NOMO-1 treated with dmso at 0.1 percent for 144 hours (cell line): ENCODE data around the gene MIER1.
"Not testable (repeated sequence)": the region's sequence is repeated elsewhere in the genome, so short reads cannot be mapped to it uniquely, and the experiment has no call there.

Experiments used
- DNase-seq: peaks from one replicate; lab custom pipeline; 2025; ENCODE audit not compliant: unreplicated experiment; lab: John Stamatoyannopoulos, UW

Gene MIER1

DNA sequence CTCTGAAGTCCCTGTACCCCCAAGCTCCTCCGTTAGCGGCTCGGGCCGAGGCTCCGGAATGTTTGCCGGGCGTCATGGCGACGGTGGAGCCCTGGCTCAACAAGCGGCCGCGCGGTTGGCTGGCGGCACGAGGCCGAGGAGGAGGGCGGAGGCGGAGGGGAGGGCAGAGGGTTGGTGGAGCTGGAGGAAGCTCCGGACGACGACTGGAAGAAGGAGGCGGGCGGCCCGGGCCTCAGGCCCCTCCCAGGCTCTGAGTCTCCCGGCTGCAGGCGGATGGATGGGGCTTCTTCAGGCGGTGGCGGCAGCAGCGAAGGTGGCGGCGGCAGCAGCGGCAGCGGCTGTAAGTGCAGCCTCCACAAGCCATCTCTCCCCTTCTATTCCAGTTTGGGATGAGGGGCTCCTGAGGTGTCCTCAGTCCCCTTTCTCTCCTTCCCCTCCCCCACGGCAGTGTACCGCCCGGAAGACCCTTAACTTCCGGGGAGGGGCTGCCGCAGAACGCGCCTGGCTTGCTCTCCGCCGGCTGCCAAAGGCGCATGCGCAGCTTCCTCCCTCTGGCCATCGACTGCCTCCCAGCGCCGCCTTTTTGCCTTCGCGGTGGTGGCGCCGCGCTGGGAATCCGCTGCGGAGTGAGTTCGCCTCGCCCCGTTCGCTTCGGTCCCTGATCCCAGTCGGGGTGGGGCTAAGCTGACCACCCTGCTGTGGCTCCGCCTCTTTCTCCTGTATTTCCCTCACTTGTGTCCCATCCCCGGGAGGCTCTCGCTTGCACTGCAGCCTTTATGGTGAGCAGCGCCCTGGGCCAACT, at the start of gene MIER1, which contains the start of gene DNAI4:
Gene MIER1, plus strand, starts transcription at position 235 of the 802 bp plus-strand sequence. Its CDS starts 39 bp downstream, at position 274.
Gene DNAI4, minus strand, starts transcription at position 101 of the 802 bp plus-strand sequence. Its CDS starts 25 bp downstream, at position 76.
- peak; percentile 97 for DNase-seq

- no peak for DNase-seq
Measured at GRCh38 chr1:66876664-66877063, 48.1 kb upstream of the MIER1 start.

GRCh38 chr1:66889030-66889429, 35.8 kb upstream of the MIER1 start:
- no peak for DNase-seq

GRCh38 chr1:66890621-66891020, 34.2 kb upstream of the MIER1 start:
- no peak for DNase-seq

DNA sequence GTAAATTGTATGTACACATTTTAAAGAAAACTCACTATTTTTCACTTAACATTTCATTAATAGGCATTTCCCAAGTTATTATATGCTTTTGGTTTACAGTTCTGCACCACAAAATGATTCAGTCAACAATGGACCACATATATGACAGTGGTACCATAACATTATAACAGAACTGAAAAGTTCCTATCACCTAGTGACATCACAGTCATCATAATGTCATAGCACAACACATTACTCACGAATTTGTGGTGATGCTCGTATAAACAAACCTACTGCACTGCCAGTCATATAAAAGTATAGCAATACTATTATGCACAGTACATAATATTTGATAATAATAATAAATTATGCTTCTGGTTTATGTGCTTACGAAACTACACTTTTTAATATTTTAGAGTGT, 31.1 kb upstream of the MIER1 start:
- DNase-seq = no peak

DNA sequence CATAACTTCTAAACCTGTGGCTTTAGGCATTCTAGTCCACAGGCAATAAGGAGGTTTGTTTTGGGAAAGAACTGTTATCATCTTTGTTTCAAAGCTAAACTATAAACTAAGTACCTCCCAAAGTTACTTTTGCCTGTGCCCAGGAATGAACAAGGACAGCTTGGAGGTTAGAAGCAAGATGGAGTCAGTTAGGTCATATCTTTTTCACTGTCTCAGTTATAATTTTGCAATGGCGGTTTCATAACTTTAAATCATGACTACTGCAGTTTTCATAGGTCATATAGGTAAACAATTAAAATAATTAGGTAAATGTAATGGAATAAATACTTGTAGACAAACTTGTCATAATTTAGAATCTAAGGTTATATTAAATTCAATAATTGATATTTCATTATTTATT, 9.6 kb upstream of the MIER1 start:
- DNase-seq = not testable (repeated sequence)

DNA sequence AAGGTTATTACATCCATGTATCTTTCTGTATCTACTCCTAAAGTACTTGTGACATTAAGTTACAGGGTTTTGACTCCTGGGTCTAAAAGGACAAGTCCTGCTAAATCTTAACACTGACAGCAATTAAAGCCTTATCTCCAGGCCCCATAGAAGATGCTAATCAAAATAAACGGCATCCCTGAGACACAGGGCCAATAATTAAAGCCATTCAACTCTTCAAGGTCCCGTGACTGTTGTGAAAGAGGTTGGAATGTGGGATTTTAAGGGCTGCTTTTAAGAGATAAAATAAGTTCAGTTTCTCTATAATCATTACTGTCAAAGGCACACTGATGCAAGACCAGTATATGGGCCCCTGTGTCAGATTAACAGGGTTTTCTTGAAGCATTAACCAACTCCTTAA, 8.5 kb upstream of the MIER1 start:
- no peak for DNase-seq

DNA sequence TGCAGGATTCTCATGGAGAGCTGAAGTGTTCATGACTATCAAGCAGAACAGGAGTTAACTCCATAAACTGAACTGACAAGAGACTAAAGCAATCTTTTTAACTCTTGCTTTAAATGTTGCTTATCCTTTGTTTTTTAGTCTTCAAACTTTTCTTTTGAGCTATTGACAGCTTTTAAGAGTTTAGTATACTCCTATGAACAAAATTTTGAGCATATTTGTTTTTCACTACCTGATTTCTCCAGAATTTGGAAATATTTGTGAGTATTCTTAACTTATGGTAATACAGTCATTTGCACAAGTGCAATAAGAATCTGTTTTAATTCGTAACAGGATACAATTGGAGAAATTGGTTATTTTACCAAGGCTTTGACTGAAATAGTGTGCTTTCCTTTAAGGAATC, 7.3 kb upstream of the MIER1 start:
- DNase-seq = no peak

DNA sequence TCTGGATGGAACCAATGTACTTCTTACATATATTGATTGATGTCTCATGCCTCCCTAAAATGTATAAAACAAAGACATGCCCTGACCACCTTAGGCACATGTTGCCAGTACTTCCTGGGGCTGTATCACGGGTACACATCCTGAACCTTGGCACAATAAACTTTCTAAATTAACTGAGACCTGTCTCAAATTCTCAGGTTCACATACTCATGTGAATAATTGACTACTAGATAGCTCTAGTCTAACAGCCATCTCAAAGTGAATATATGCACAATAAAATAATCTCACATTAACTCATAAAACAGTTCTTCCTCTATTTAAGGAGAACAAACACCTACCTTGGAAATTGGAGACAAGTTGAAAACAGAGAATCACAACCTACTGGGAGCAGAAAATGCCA, 5.7 kb upstream of the MIER1 start:
- no peak for DNase-seq

DNA sequence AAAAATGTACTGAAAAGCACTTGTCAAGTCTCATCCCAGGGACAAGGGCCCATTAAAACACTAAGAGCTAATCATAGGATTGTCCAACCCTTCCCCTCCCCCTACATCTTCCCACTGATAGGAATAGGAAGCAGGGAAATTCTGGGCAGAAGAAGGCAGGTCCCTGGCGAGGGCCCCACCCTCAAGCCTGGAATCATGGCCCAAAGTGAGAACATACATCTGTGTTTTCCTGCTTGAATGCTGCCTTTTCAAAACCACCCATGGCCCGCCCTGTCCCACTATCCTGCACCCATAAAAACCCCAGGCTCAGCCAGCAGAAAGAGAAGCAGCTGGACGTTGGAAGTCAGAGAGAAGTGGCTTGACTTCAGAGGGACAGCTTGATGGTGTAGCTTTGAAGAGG, 5.0 kb upstream of the MIER1 start:
- DNase-seq = no peak

- DNase-seq = no peak
Measured at GRCh38 chr1:66920543-66920942, 4.2 kb upstream of the MIER1 start.

DNA sequence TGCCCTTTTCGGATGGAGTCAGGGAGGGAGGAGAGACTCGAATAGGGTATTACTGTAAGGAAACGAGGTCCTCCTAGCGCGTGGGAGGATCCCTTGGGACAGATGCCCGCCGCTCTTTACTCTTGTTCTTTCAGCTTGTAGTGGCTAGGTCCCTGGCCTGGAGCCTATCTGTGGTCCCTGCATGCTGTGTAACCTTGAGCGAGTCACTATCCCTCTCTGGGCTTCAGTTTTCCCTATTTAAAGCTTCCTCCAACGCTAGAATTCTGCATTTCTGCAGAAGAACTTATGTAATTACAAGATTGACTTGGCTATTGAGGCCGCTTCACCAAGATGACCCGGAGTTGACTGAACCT, 744 bp downstream of the MIER1 start:
- DNase-seq = no peak

DNA sequence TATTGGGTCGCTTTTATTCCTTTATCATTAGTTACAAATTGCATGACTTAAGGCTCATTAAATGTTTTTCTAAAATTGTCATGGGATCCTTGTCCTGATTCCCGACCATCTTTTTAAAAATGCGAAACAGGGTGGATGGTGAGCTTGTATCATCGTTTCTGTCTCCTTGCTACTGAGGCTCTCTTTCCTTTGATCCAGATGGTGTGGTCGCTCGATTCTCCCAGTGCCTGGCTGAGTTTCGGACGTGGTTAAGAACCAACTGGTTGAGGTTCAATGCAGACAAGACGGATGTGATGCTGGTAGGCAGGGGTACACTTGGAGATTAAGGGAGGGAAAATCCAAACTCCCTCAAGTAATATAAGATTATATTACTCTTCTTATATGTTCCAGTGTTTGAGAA, 1.2 kb downstream of the MIER1 start:
- no peak for DNase-seq

- DNase-seq = no peak
Measured at GRCh38 chr1:66927528-66927927, 2.7 kb downstream of the MIER1 start.

DNA sequence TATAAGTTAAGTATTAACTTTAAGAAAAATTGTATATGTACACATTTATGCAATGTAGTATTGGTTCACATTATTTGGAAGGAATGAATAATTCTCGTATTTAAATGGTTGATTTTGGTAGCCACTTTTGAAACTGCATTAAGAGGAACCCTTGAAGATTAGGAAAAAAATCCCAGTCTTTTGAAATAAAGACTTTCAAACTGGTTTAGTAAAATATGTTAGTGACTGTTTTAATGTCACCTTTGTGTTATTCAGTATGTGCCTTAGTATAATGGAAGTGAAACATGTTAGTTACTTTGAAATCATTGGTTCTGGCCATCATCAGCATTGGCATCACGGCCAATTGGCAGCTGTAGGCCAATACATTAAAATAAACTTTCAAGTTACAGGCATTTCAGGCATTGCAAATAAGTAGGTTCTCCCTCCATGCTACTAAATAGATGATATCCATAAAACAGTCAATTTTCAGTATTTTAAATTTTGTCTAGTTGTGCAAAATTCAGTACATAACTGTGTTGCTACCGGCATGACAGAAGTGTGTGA, 4.4 kb downstream of the MIER1 start:
- no peak for DNase-seq

DNA sequence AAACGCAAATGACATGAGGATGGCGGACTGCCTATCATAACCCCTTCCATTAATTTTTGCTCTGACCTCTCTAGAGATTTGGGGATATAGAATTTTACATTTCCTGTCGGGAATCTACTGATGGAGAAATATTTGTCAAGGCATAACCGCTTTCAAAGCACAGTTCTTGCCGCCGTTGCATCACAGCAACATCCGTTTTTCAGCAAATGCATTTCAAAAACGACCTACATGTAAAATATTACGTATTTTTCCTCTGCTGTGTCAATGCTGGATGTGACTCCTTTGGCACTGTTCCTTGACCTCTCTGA, 4.9 kb downstream of the MIER1 start:
- no peak for DNase-seq

DNA sequence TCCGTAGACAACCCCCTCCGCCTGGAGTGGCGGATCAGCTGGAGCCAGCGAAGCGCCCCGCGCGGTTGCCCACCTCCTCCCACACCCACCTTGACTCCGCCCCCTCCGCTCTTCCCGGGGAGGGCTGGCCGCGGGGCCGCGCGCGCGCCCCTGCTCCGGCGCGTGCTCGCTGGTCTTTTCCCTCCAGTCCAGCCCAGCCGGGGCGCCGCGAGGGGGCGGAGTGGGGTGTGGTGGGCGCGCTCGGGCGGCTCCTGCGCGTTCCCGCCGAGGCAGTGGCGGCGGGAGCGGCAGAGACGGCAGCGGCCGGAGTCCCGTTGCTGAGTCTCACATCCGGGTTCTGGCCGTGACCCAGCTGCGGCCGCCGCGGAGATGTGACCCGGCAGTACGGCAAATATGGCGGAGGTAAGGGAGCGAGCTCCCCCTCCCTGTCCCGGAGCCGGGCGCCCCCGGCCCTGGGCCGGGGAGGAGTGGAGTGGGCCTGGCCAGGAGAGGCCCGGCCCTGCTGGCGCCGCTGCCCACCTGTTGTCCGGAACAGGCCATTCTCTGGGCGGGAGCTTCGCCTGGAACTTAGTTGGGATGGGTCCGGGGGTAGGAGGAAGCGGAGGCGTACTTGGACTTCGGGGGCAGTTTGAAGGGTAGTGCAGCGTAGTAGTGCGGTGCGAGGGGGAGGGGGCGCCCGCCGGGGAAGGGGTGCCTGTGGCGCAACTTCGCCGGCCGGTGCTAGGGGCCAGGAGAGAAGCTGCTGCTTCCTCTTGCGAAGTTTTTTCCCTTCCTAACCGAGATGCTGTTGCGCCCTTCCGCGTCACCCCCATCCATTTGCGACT, 5.4 kb downstream of the MIER1 start:
- DNase-seq = peak; percentile 86

- DNase-seq = no peak
Measured at GRCh38 chr1:66930823-66931174, 6.0 kb downstream of the MIER1 start.

DNA sequence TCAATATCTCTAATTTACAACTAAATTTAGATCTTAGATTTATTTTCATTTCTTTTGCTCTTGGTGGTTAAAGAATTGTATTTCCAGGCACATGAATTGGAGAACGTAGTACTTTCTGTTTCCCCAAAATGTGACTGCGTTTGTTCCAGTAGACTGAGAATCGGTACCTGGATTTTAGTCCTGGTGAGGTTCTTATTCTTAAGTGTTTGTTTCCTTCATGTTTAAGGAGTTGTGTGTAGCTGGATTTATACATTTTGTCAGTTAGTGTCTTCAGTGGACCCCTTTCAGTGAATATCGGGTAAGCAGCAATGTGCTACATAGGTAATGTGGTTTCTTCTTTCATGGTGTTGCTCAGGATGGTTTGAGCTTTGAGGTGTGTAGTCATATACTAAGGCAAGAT, 6.8 kb downstream of the MIER1 start:
- DNase-seq = no peak

DNA sequence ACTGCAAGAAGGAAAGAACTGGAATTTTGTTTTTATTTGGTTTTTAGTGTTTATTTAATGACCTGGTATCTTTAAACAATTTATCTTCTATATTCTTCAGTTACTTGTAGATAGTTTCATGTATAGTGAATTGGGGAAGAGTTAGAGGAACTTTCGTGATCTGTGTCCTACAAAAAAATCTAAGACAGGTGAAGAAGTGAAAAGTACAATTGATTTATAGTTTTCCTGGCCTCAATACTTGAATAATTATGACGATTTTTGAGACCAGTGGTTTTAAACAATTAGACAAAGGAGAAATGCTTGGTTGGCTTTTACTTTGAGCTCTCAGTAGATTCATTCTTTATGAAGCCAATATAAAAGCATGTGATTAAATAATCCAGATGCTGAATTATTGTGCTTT, 7.5 kb downstream of the MIER1 start:
- DNase-seq = no peak

DNA sequence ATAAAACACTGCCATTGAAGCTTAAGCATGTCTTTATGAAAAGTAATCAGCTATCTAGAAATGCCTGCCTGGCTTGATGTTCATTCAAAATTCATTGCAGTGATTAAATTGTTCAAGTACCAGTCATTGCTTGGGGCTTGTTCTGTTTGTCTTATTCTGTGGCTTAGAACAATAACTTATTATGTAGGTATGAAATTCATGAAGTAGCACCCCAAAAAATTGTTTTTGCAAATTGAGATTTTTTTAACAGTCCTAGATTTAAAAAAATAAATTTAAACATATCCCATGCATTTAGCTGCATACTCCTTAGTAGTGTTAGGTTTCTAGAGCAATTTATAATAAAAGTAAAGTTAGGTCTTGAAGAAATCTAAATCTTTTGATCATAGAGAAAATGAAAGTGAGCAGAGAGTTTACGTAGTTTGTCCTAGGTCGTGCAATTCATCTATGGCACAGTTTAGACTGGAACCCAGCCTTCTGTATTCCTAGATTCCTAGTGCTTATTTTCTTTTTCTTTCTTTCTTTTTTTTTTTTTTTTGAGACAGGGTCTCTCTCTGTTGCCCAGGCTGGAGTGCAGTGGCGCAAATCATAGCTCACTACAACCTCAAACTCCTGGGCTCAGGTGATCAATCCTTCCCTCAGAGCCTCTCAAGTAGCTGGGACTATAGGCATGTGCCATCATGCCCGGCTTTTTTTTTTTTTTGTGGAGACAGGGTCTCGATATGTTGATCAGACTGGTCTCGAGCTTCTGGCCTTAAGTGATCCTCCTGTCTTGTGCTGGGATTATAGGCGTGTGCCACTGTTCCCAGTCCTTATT, 9.3 kb downstream of the MIER1 start:
- DNase-seq = no peak
